Measurements from ENCODE around the gene SPTB.

- TF ChIP-seq POLR2A (IDR thresholded peaks at IDR 0.05; ENCODE audit: low read length) (no peak), GATA1 (IDR thresholded peaks at IDR 0.05; ENCODE audit: low read depth, low read length) (no peak)
Measured at GRCh38 chr14:64708148-64709004, 171.3 kb downstream of the SPTB start.
